GM21526 (cell line): ENCODE results near the gene HSF2BP.
"Not testable (repeated sequence)": the region's sequence is repeated elsewhere in the genome, so short reads cannot be mapped to it uniquely, and the experiment has no call there.

Experiments
- ATAC-seq: cut with Tn5 transposase; IDR thresholded peaks from one replicate; pipeline ENCODE4 v1.9.1; 2021; ENCODE audit warnings: moderate library complexity; ENCODE audit not compliant: unreplicated experiment, low FRiP score

The HSF2BP gene

DNA sequence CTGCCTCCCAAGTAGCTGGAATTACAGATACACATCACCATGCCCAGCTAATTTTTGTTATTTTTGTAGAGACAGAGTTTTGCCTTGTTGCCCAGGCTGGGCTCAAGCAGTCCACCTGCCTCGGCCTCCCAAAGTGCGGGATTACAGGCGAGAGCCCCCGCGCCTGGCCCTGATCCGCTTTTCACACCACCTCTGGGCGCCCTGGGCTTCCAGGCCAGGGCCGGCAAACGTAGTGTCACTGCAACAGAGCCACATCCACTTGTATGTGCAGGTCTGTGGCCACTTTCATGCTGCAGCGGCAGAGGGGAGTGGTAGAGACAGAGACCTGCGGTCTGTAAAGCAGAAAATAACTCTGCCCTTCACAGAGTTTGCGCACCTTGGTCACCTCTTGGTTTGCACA, 29.6 kb upstream of the HSF2BP start:
- ATAC-seq, result no peak

- no peak for ATAC-seq
Measured at GRCh38 chr21:43687566-43688399, 28.5 kb upstream of the HSF2BP start.

GRCh38 chr21:43686811-43687565, 27.7 kb upstream of the HSF2BP start:
- ATAC-seq, result no peak

DNA sequence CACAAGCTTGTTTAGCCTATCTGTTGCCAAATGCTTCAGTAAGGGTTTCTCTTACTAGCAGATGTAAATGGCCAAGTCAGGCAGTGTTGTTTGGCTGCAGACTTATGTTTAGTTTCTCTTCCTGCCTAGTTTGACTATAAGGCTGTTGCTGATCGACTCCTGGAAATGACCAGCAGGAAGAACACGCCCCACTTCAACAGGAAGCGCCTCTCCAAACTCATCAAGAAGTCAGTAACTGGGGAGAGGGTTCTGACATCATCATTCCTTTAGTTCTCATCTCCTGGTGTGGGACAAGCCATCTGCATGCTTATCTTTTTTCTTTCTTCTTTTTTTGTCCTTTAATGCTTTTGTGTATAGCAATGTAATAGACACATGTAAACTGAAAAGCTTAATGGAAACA, 25.1 kb upstream of the HSF2BP start:
- ATAC-seq, result no peak

- ATAC-seq, result no peak
Measured at GRCh38 chr21:43681650-43682049, 22.4 kb upstream of the HSF2BP start.

DNA sequence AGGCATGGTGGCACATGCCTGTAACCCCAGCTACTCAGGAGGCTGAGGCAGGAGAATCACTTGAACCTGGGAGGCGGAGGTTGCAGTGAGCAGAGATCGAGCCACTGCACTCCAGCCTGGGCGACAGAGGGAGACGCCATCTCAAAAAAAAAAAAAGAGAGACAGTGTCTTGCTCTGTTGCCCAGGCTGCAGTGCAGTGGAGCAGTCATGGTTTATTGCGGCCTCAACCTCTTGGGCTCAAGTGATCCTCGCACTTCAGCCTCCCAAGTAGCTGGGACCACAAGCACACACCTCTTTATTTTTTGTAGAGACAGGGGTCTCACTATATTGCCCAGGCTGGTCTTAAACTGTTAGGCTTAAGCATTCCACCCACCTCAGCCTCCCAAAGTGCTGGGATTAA, 21.1 kb upstream of the HSF2BP start:
- not testable (repeated sequence) for ATAC-seq

GRCh38 chr21:43679951-43680350, 20.7 kb upstream of the HSF2BP start:
- no peak for ATAC-seq

GRCh38 chr21:43676391-43676790, 17.1 kb upstream of the HSF2BP start:
- no peak for ATAC-seq

DNA sequence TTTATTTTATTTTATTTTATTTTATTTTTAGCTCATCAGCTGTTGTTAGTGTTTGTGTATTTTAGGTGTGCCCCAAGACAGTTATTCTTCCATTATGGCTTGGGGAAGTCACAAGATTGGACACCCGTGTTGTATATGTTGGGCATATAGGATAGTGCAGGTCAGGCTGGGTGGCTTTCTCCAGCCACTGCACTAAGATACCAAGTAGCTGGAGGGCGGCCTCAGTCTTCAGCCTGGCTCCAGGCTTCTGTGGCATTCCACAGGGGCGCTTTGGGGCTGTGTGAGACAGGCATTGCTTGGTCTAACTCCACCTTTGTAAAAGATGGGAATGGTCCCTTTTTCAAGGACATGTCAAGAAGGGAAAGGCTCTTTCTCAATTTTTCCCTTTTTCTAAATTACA, 16.6 kb upstream of the HSF2BP start:
- no peak for ATAC-seq

GRCh38 chr21:43669828-43670605, 10.7 kb upstream of the HSF2BP start:
- ATAC-seq, result no peak

GRCh38 chr21:43667191-43667904, 8.1 kb upstream of the HSF2BP start:
- no peak for ATAC-seq

GRCh38 chr21:43665879-43666278, 6.6 kb upstream of the HSF2BP start:
- no peak for ATAC-seq

GRCh38 chr21:43664358-43664757, 5.1 kb upstream of the HSF2BP start:
- no peak for ATAC-seq

- no peak for ATAC-seq
Measured at GRCh38 chr21:43663033-43663432, 3.7 kb upstream of the HSF2BP start.

DNA sequence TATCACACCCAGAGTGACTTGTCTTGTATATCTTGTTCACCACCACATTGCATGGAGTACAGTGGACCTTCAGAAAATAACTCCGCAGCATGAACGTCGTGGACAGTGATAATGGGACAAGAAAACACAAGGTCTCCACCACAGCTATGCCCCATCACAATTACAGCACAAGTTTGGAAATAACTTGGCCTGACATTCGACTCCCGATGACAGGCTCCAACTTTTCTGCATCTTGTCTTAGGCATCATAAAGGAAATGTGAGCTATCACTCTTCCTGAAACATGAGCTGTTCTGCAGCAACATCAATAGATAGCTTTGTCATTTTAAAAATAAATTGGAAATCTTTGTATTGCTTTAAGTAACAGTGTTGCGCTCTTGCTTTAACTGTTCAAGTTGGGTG, 3.0 kb upstream of the HSF2BP start:
- ATAC-seq, result no peak

DNA sequence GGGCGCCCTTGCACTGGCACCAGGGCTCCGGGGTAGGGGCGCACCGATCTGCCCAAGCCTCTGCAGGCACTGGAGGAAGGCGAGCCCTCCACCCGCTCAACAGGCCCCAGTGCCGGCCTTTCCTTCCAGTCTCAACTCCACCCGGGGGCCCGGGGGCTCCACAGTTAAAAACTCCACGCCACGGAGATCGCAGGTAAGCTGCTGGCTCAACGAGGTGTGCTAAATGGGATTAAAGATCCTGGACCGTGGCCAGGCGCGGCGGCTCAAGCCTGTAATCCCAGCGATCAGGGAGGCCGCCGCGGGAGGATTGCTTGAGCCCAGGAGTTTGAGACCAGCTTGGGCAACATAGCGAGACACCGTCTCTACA, 536 bp downstream of the HSF2BP start:
- no peak for ATAC-seq

DNA sequence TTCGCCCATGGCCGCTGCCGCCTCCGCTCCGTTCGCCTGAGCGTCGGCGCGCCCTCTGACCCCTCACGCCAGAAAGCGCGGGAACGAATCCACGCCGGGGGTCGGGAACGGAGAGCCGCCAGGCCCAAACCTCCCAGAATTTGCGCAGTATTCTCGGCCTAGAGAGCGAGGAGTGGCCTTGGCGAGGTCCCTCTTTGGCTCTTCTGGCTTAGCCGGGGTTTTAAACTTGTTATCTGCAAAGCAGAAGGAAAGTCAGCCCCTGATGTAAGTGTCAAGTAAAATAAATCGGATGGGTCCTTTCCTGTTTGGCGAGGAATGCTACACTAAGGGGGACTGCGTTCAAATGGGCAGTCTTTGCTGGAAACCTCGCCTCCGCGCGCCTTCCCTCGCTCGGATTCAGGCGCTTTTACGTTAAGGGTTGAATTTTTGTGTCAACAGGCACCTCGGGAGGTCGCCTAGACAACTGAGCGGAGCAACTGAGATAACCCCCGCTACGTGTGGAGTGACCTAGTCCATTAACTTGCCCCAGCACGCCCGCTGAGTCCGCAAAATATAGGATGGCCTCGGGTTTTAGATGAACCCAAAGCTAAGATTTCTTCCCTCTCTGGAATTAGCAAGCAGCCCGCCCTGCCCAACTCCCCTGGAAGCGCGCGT, 1.1 kb downstream of the HSF2BP start:
- ATAC-seq, result no peak

DNA sequence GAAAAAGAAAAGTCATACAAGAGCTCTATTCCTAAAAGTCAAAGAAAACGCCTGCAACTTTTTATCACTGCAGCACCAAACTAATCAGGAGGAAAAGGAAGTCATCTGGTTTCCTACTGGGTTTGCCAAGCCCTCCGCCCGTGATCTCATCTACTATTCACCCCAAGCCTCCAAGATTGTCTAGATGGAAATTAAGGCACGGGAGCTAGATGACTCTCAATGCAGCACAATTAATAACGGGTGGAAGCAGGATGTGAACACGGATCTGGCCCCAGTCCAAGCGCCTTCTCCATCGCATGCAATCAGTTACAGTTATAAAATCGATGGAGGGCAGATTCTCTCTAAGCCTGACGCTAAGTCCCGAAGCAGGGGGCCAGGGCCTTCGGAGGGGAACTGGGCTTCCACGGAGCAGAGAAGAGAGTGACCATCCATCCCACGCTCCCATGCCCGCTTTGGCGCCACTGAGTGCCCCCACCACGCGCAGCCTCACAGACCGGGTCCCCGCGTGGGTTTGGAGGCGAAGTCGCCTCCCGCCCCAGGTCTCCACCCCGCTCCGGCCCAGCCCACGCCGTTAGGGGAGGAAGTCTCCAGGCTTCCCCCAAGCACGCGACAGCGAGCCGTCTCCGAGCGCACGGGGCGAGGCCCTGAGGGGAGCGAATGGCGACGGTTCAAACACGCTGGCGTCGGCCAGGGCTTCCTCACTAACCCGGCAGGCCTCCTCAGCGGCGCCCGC, 1.8 kb downstream of the HSF2BP start:
- no peak for ATAC-seq

- ATAC-seq, result no peak
Measured at GRCh38 chr21:43654806-43655489, 4.3 kb downstream of the HSF2BP start.
